Left forelimb (tissue), 1 donor: ENCODE results near the gene SLC19A1.
A peak's percentile ranks its signal among the peaks of the same experiment; 100 is the strongest.
"Not testable (repeated sequence)": the region's sequence is repeated elsewhere in the genome, so short reads cannot be mapped to it uniquely, and the experiment has no call there.

Source experiments
- DNase-seq: peaks from one replicate; pipeline ENCODE4 v3.0.0-alpha.2; 2018; ENCODE audit warnings: low spot score

SLC19A1 gene

GRCh38 chr21:45576838-45577737 is 34.8 kb upstream of the SLC19A1 start:
- DNase-seq, result peak; percentile 49

- peak; percentile 47 for DNase-seq
Observed at GRCh38 chr21:45575993-45576837, 34.0 kb upstream of the SLC19A1 start.

GRCh38 chr21:45575304-45575992 is 33.2 kb upstream of the SLC19A1 start:
- no peak for DNase-seq

GRCh38 chr21:45574691-45575090 is 32.5 kb upstream of the SLC19A1 start:
- DNase-seq, result peak; percentile 53

GRCh38 chr21:45574081-45574501 is 31.9 kb upstream of the SLC19A1 start:
- DNase-seq, result no peak

- DNase-seq, result peak; percentile 51
Observed at GRCh38 chr21:45573452-45574035, 31.3 kb upstream of the SLC19A1 start.

GRCh38 chr21:45572783-45573451 is 30.7 kb upstream of the SLC19A1 start:
- DNase-seq, result peak; percentile 58

- peak; percentile 45 for DNase-seq
Observed at GRCh38 chr21:45572231-45572630, 30.0 kb upstream of the SLC19A1 start.

- DNase-seq, result no peak
Observed at GRCh38 chr21:45571641-45572040, 29.4 kb upstream of the SLC19A1 start.

GRCh38 chr21:45570826-45571601 is 28.8 kb upstream of the SLC19A1 start:
- DNase-seq, result peak; percentile 62

- no peak for DNase-seq
Observed at GRCh38 chr21:45570071-45570470, 27.8 kb upstream of the SLC19A1 start.

GRCh38 chr21:45568383-45568782 is 26.1 kb upstream of the SLC19A1 start:
- no peak for DNase-seq

GRCh38 chr21:45564137-45564536 is 21.9 kb upstream of the SLC19A1 start:
- DNase-seq, result not testable (repeated sequence)

GRCh38 chr21:45562965-45563364 is 20.7 kb upstream of the SLC19A1 start:
- no peak for DNase-seq

GRCh38 chr21:45562402-45562801 is 20.2 kb upstream of the SLC19A1 start:
- no peak for DNase-seq

- not testable (repeated sequence) for DNase-seq
Observed at GRCh38 chr21:45561241-45561640, 19.0 kb upstream of the SLC19A1 start.

- peak; percentile 40 for DNase-seq
Observed at GRCh38 chr21:45560106-45561021, 18.1 kb upstream of the SLC19A1 start.

- DNase-seq, result no peak
Observed at GRCh38 chr21:45559216-45560105, 17.2 kb upstream of the SLC19A1 start.
